NCI-H128 (cell line): ENCODE results near the gene GNAL.
"Not testable (repeated sequence)": the region's sequence is repeated elsewhere in the genome, so short reads cannot be mapped to it uniquely, and the experiment has no call there.

Experiments used
- DNase-seq: peaks from one replicate; lab custom pipeline; 2025; ENCODE audit not compliant: unreplicated experiment; lab: John Stamatoyannopoulos, UW

The GNAL gene

GRCh38 chr18:11866764-11867163, 177.7 kb downstream of the GNAL start:
- no peak for DNase-seq

DNA sequence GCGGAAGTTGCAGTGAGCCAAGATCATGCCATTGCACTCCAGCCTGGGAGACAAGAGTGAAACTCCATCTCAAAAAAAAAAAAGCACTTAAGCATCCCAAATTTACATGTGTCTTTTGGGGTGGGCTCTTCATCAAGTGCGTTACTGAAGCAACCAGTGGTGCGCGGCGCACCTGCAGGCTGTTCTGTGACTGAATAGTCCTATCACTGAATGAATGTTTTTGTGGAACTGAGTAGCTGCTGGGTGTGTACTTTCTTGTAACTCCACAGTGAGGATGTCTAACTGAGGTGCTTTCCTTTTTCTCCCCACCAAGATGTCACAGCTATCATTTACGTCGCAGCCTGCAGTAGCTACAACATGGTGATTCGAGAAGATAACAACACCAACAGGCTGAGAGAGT, 179.2 kb downstream of the GNAL start:
- no peak for DNase-seq

GRCh38 chr18:11871501-11871900, 182.4 kb downstream of the GNAL start:
- no peak for DNase-seq

GRCh38 chr18:11872479-11873136, 183.5 kb downstream of the GNAL start:
- no peak for DNase-seq

GRCh38 chr18:11873670-11874340, 184.7 kb downstream of the GNAL start:
- DNase-seq, result no peak

DNA sequence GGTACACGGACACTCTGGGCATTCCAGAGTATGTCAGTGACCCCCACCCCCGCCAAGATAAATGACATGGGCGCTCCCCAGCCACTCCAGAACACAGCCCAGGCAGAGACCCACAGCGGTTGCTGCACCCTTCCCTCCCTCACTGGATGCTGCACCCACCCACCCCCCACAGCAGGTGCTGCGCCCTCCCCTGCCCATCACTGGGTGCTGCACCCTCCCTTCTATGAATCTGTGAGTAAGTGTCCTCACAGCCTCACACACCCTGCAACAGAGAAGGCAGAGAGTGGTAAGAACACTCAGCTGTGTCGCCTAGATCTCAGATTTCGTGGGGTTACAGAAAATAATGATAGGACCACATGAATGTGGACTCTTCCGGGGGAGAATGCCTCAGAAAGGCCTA, 185.6 kb downstream of the GNAL start:
- no peak for DNase-seq

GRCh38 chr18:11877497-11878135, 188.6 kb downstream of the GNAL start:
- DNase-seq, result no peak

DNA sequence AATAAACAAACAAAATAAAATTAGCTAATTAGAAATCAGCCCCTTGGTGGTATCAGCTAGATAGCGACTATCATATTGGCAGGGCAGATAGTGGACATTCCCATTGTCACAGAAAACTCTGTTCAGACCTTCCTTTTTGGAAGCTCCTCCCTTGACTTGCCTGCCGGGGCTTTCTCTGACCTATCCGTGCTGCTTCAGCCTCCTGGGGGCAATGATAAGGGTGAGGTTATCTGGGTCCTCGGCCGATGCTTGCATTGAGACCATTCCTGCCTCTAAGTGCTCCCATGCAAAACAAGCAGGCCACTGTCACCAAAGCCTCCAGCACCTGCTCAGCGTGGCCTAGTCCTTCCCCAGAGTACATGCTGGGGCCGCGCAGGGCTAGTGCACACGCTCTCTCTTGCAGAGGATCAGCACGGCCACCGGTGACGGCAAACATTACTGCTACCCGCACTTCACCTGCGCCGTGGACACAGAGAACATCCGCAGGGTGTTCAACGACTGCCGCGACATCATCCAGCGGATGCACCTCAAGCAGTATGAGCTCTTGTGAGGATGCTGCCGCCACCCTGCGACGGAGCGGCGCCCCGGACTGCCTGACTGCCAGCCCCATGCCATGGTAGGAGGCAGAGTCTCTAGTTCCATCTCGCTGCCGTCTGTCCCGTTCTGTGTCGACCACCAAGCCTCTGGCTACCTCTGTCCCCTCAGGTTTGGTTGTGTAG, 191.7 kb downstream of the GNAL start:
- no peak for DNase-seq

GRCh38 chr18:11882636-11883035, 193.6 kb downstream of the GNAL start:
- no peak for DNase-seq

- DNase-seq, result no peak
These were observed 194.1 kb downstream of the GNAL start for GRCh38 chr18:11883153-11883552.

GRCh38 chr18:11884396-11885030, 195.4 kb downstream of the GNAL start:
- DNase-seq, result no peak

- no peak for DNase-seq
These were observed 196.3 kb downstream of the GNAL start for GRCh38 chr18:11885278-11885947.

DNA sequence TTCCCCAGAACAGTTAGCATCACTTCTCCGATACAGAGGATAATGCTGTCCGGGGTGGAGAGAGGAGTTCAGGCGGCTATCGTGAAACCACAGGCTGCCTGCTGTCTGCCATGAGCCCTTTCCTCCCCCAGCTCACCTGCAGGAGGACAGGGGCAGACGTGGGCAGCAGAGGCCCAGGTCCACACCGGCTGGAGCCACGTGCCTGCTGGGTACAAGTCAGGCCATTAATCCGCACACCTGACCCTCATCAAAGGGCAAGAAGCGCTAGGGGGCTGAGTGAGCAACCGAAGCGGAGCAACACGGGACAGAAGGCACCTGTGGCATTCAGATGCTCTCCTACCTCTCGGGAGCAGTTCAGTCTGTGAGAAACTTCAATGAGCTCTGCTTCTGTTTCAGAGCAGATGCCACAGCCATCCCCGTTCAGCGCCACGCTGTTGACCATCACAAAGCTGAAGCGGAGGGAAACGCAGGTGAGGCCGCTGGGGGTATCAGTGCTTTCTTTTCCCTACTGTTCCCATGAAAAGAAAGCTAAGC, 197.6 kb downstream of the GNAL start:
- no peak for DNase-seq

GRCh38 chr18:11887328-11888128, 198.5 kb downstream of the GNAL start:
- DNase-seq, result no peak

DNA sequence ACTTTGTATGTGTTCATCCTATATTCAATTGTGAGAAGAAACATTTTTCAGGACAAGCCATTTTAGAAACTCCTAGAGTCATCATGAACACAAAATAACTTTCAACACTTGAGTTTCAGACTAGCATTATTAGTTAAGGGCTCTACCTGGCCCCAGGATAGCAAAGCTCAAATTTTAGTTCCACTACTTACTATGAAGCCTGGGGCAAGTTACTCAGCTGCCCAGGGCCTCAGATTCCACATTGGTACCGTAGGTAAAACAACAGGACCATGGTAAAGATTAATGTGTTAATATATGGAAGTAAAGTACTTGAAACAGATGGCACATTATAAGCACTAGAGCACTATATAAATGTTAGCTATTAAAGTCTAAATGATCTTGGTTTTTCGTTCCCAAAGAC, 199.7 kb downstream of the GNAL start:
- DNase-seq, result no peak

- DNase-seq, result no peak
These were observed 200.2 kb downstream of the GNAL start for GRCh38 chr18:11889284-11889683.

GRCh38 chr18:11891737-11892136, 202.7 kb downstream of the GNAL start:
- no peak for DNase-seq

DNA sequence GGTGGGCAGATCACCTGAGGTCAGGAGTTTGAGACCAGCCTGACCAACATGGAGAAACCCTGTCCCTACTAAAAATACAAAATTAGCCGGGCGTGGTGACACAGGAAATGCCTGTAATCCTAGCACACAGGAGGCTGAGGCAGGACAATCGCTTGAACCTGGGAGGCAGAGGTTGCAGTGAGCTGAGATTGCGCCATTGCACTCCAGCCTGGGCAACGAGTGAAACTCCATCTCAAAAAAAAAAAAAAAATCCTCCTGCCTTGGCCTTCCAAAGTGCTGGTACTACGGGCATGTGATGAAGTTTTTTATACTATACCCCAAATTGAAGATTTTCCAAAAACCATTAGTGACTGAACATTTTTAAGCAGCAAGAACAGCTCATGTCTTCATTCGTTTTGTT, 203.4 kb downstream of the GNAL start:
- not testable (repeated sequence) for DNase-seq

GRCh38 chr18:11897781-11898180, 208.7 kb downstream of the GNAL start:
- DNase-seq, result no peak

DNA sequence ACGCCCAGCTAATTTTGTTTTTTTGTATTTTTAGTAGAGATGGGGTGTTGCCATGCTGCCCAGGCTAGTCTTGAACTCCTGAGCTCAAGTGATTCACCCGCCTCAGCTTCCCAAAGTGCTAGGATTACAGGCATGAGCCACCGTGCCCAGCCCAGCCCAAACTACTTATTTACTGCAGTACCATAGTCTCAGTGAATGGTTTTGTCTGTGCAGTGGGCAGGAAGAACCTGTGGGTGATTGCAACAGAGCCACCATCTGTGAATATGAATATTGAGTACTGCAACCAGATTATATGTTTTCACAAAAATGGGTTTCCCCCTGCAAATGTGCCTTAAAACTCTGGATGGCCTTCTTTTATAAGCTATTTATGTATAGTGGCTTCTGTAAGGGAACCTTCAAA, 210.0 kb downstream of the GNAL start:
- DNase-seq, result no peak
